K562 (cell line): ENCODE data around the gene MAGI3. TPM values are rescaled to one million over a fixed set of nuclear protein-coding genes. Genes with fewer than 3 reads are reported as not detected.

Experiments
- ATAC-seq: fragments of 200-7000 bp; cut with Tn5 transposase; 3 replicates; pipeline ENCODE4 v1.9.1; 2020; ENCODE audit warnings: moderate library complexity
- BruUV-seq: library from RNA; stranded (reverse); fragments of 400-500 nt; replicated peaks from 2 replicates; lab custom pipeline; 2021; lab: Mats Ljungman, UMichigan
- CTCF ChIA-PET: fragments of 300-600 bp; formaldehyde crosslinking; extraction: SDS; loops from one replicate; lab custom pipeline; 2021; ENCODE audit warnings: low intra/inter-chr PET ratio; lab: Yijun Ruan, JAX
- POLR2A ChIA-PET: fragments of 300-600, 350-650 bp; sonication (Branson Sonifier 250); formaldehyde crosslinking; extraction: SDS; loops from one replicate; lab custom pipeline; 2021; ENCODE audit warnings: antibody characterized with exemption, inconsistent platforms; lab: Yijun Ruan, JAX
- DNase-seq, 4 experiments: peaks; one replicate each; pipeline versions ENCODE4 v3.0.0 to v3.0.0-alpha.2; 2011 to 2018; ENCODE audit warnings: low spot score in 3 of 4, mixed read lengths in 3 of 4; ENCODE audit errors: extremely low read depth in 1 of 4
- FAIRE-seq: peaks from 2 replicates; lab custom pipeline; 2011; peaks lifted over from hg19 to GRCh38; lab: Jason Lieb, UNC
- H2AFZ ChIP-seq: 2 replicates; pipeline ENCODE4 v1.6.0; 2011; ENCODE audit warnings: low read depth, low read length, control low read depth, inconsistent platforms
- H3K27ac ChIP-seq: fragments of 200-600 bp; 3 replicates; pipeline ENCODE4 v1.8.0; 2011; ENCODE audit warnings: low read depth, mild to moderate bottlenecking, control low read depth, inconsistent platforms, low read length, moderate library complexity, mixed read lengths; ENCODE audit errors: extremely low read depth
- H3K27me3 ChIP-seq, 2 experiments: fragments of 300-600 bp in 1 of 2; 2 replicates in 1 of 2; 3 replicates in 1 of 2; pipeline versions ENCODE4 v1.6.0 to v1.8.0; 2011; ENCODE audit warnings: inconsistent platforms in 2 of 2, low read length in 2 of 2, mild to moderate bottlenecking in 1 of 2, mixed read lengths in 1 of 2, moderate library complexity in 1 of 2; ENCODE audit not compliant: control insufficient read depth in 2 of 2, insufficient read depth in 2 of 2
- H3K36me3 ChIP-seq: fragments of 300-600 bp; 3 replicates; pipeline ENCODE4 v1.8.0; 2011; ENCODE audit warnings: mild to moderate bottlenecking, low read length, inconsistent platforms; ENCODE audit not compliant: control insufficient read depth, insufficient read depth
- H3K4me1 ChIP-seq, 2 experiments: fragments of 200-600 bp in 1 of 2; replicated peaks in 1 of 2; 2 replicates in 1 of 2; 3 replicates in 1 of 2; pipeline versions ENCODE4 v1.5.1 to v1.8.0; 2011; ENCODE audit warnings: inconsistent platforms in 2 of 2, low read length in 2 of 2, mild to moderate bottlenecking in 1 of 2, mixed read lengths in 1 of 2, moderate library complexity in 1 of 2; ENCODE audit not compliant: control insufficient read depth in 2 of 2, insufficient read depth in 2 of 2
- H3K4me2 ChIP-seq: 2 replicates; pipeline ENCODE4 v1.6.1; 2011; ENCODE audit warnings: low read length, control low read depth, inconsistent platforms, mixed read lengths; ENCODE audit not compliant: insufficient read depth
- H3K4me3 ChIP-seq: fragments of 200-600 bp; sonication (generic), shearing (Covaris generic); 2 replicates; pipeline ENCODE4 v1.5.1; 2016; ENCODE audit warnings: control low read depth, inconsistent platforms
- H3K79me2 ChIP-seq: fragments of 200-600 bp; 3 replicates; pipeline ENCODE4 v1.8.0; 2011; ENCODE audit warnings: low read length, inconsistent platforms; ENCODE audit not compliant: control insufficient read depth, insufficient read depth
- H3K9ac ChIP-seq, 2 experiments: 2 replicates each; pipeline versions ENCODE4 v1.6.0 to v1.6.1; 2011; ENCODE audit warnings: low read depth in 2 of 2, low read length in 2 of 2, control low read depth in 1 of 2, inconsistent platforms in 1 of 2, mild to moderate bottlenecking in 1 of 2, mixed read lengths in 1 of 2; ENCODE audit not compliant: insufficient read depth in 1 of 2
- H3K9me1 ChIP-seq: one replicate; pipeline ENCODE4 v1.6.0; 2011; ENCODE audit warnings: inconsistent platforms, mild to moderate bottlenecking, low read length, moderate library complexity; ENCODE audit not compliant: control insufficient read depth, insufficient read depth
- H3K9me3 ChIP-seq: replicated peaks from 2 replicates; pipeline ENCODE4 v1.5.1; 2011; ENCODE audit warnings: low read depth, low read length, inconsistent platforms; ENCODE audit not compliant: control insufficient read depth, insufficient read depth
- H4K20me1 ChIP-seq: replicated peaks from 2 replicates; pipeline ENCODE4 v1.6.1; 2011; ENCODE audit warnings: low read length, inconsistent platforms, mixed read lengths; ENCODE audit not compliant: control insufficient read depth, insufficient read depth
- BCL6 ChIP-seq: fragments of 250-450 bp; sonication (Bioruptor Pico); IDR thresholded peaks from 2 replicates; pipeline ENCODE4 v1.4.0; 2020
- BMI1 ChIP-seq: fragments of 150-350 bp; IDR thresholded peaks from 2 replicates; pipeline ENCODE4 v1.6.1; 2014; ENCODE audit warnings: low read length
- CREBBP ChIP-seq: IDR thresholded peaks from one replicate; pipeline ENCODE4 v1.6.1; 2012; ENCODE audit warnings: low read depth, mild to moderate bottlenecking, control low read depth, inconsistent platforms, low read length
- CUX1 ChIP-seq: fragments of 200-800 bp; sonication (Bioruptor generic); IDR thresholded peaks from 2 replicates; pipeline ENCODE4 v1.6.1; 2016; ENCODE audit warnings: missing genetic modification characterization, missing compliant biosample characterization
- GABPA ChIP-seq: fragments of 200-800 bp; sonication (Bioruptor generic); conservative IDR thresholded peaks from 2 replicates; pipeline ENCODE4 v1.6.1; 2016; ENCODE audit warnings: low read depth, missing genetic modification characterization, missing compliant biosample characterization
- MAX ChIP-seq: sonication (generic); formaldehyde crosslinking; IDR thresholded peaks from 2 replicates; pipeline ENCODE4 v1.9.0; 2022; ENCODE audit warnings: mild to moderate bottlenecking, missing genetic modification reagents
- MEF2D ChIP-seq: conservative IDR thresholded peaks from 2 replicates; pipeline ENCODE4 v1.6.1; 2016; ENCODE audit warnings: low read depth, missing genetic modification characterization, missing compliant biosample characterization
- NFIC ChIP-seq: fragments of 450-650 bp; IDR thresholded peaks from 2 replicates; pipeline ENCODE4 v1.6.1; 2017; ENCODE audit warnings: mild to moderate bottlenecking, inconsistent platforms
- POLR2H ChIP-seq: IDR thresholded peaks from 2 replicates; pipeline ENCODE4 v1.6.1; 2016; ENCODE audit warnings: missing genetic modification characterization, low read depth, mild to moderate bottlenecking, control low read depth, missing compliant biosample characterization, moderate library complexity
- SMARCE1 ChIP-seq: fragments of 450-650 bp; IDR thresholded peaks from 2 replicates; pipeline ENCODE4 v1.7.1; 2016; ENCODE audit warnings: mild to moderate bottlenecking
- SOX6 ChIP-seq: fragments of 450-650 bp; IDR thresholded peaks from 2 replicates; pipeline ENCODE4 v1.6.1; 2014; ENCODE audit warnings: mild to moderate bottlenecking
- SRSF7 ChIP-seq: fragments of 200-400 bp; formaldehyde crosslinking; optimal IDR thresholded peaks from 2 replicates; pipeline ENCODE3; 2017; ENCODE audit warnings: mild to moderate bottlenecking, low read depth, low read length
- TCF7L2 ChIP-seq: fragments of 150-350 bp; IDR thresholded peaks from 2 replicates; pipeline ENCODE4 v1.6.1; 2016; ENCODE audit warnings: low read depth, mild to moderate bottlenecking, low read length, moderate library complexity
- ZNF41 ChIP-seq: fragments of 250-450 bp; sonication (Bioruptor Pico); conservative IDR thresholded peaks from 2 replicates; pipeline ENCODE4 v1.4.0; 2020; ENCODE audit warnings: mild to moderate bottlenecking
- ZNF830 ChIP-seq: fragments of 250-450 bp; sonication (Bioruptor Pico); IDR thresholded peaks from 2 replicates; pipeline ENCODE4 v1.5.0; 2021; ENCODE audit warnings: mild to moderate bottlenecking
- WGBS: fragments of 100-300 bp; shearing (Covaris generic); methylation state at CpG from one replicate; pipeline ENCODE4 v1.1.6; 2016; ENCODE audit warnings: low coverage, mixed read lengths; ENCODE audit not compliant: insufficient coverage; ENCODE audit errors: missing lambda C conversion rate; 5-methylcytosine and 5-hydroxymethylcytosine counted together
- in situ Hi-C: fragments of 300-500 bp; cut with MboI; formaldehyde crosslinking; loops from 4 replicates; pipeline ENCODE4 v1.15.0; 2018; ENCODE audit warnings: inconsistent platforms, mixed read lengths
- intact Hi-C: fragments of 100-400 bp; cut with micrococcal nuclease; formaldehyde crosslinking; loops from 2 replicates; pipeline ENCODE4 v1.14.2; 2022
- polyA plus RNA-seq, 8 experiments: library from polyadenylated mRNA; depleted of rRNA in 4 of 8; stranded (reverse) in 5 of 8; unstranded in 3 of 8; fragments of >200 nt; fragmentation: Nextera tagmentation in 2 of 8; fragmentation: Illumina TruSeq in 1 of 8; extraction: Ambion mirVana in 2 of 8; extraction: Trizol in 1 of 8; gene quantifications; 2 replicates each; pipeline versions ENCODE4 v1.2.1 to v1.2.3, GENCODE V29; 2011 to 2014; ENCODE audit warnings: inconsistent platforms in 1 of 8, missing spikeins in 1 of 8
- total RNA-seq, 7 experiments: library from RNA; depleted of rRNA in 6 of 7; stranded (reverse); fragments of >200 nt in 6 of 7; fragmentation: Illumina TruSeq in 2 of 7; extraction: Trizol in 2 of 7; gene quantifications; 2 replicates each; pipeline versions ENCODE4 v1.2.1 to v1.2.3, GENCODE V29; 2011 to 2021; ENCODE audit warnings: low replicate concordance in 1 of 7
- TF ChIP-seq, protein P1 (sequence below): fragments of 250-450 bp; sonication (Bioruptor Pico); IDR thresholded peaks from 2 replicates; pipeline ENCODE4 v1.4.0; 2020; ENCODE audit warnings: mild to moderate bottlenecking

The MAGI3 gene
- total and polyA plus RNA-seq, 9 of the 15 experiments (the other 6 are each of a cell fraction or from before 2014, with no cell fraction given) = 1.0 to 8.6 (median 5.5) TPM

DNA sequence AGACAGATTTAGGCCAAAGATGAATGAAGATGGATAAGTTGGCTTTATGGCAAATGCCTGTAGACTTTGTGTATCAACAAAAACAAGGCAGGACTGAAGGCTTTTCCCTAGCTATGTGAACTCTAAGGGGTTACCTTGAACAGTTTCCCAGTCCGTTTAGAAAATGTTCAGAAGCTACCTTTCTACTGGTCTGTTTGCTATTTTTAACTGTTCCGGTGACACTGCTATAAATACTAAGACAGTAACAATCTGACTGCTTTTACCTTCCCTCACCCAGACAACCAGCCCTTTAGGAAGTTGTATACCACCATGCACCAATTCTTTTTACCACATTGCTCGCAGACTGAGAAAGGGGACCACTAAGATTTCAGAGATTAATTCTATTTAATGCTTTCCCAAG lies 266.8 kb downstream of the MAGI3 start:
- no peak for DNase-seq
- ChIA-PET CTCF (no interaction called here), POLR2A (interaction anchor here (0.7 to 3.1 kb wide), 3 partner anchors 9 to 15 kb away, joined by 3 to 8 read pairs (median 3); no protein-coding TSS in a partner anchor)
- 52% methylated on average over 3 of the region's 3 CpGs for WGBS
- Histone ChIP-seq H2AFZ (no peak overlapping the region), H3K36me3 (no peaks in the 10 kb centered on the region), H3K9me1 (no peaks in the 10 kb centered on the region), H3K9ac (no peak overlapping the region), H3K79me2 (no peaks in the 10 kb centered on the region), H3K27ac (no peak overlapping the region), H3K4me1 (peaks cover 3 to 28% of the 10 kb centered on the region in 2 experiments; a peak in 4 of 5 replicates), H3K27me3 (no peaks in the 10 kb centered on the region), H3K4me3 (no peak overlapping the region), H4K20me1 (no peaks in the 10 kb centered on the region), H3K4me2 (no peak overlapping the region), H3K9me3 (no peaks in the 10 kb centered on the region)
- FAIRE-seq = no peak
- BruUV-seq = no TSS peak
- intact Hi-C loops = no loop called here
- TF ChIP-seq SRSF7 (no peak), NFIC (no peak), ZNF830 (CRISPR knock-in tag) (no peak), BMI1 (no peak), POLR2H (no peak), GABPA (tag) (no peak), MEF2D (tag) (no peak), CREBBP (no peak), TCF7L2 (no peak), BCL6 (CRISPR knock-in tag) (no peak), SMARCE1 (no peak), CUX1 (CRISPR knock-in tag) (no peak), ZNF41 (CRISPR knock-in tag) (no peak), MAX (no peak), SOX6 (no peak)
- TF ChIP-seq, protein P1, sequence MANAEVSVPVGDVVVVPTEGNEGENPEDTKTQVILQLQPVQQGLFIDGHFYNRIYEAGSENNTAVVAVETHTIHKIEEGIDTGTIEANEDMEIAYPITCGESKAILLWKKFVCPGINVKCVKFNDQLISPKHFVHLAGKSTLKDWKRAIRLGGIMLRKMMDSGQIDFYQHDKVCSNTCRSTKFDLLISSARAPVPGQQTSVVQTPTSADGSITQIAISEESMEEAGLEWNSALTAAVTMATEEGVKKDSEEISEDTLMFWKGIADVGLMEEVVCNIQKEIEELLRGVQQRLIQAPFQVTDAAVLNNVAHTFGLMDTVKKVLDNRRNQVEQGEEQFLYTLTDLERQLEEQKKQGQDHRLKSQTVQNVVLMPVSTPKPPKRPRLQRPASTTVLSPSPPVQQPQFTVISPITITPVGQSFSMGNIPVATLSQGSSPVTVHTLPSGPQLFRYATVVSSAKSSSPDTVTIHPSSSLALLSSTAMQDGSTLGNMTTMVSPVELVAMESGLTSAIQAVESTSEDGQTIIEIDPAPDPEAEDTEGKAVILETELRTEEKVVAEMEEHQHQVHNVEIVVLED (CRISPR knock-in tag) = no peak
- no peak for ATAC-seq
- in situ Hi-C loops = no loop called here
